ENCODE measurements around the gene RGL1.

Gene RGL1

GRCh38 chr1:183844806-183845205, 39.9 kb downstream of the RGL1 start:
- Histone ChIP-seq H3K27me3 (ENCODE audit: control insufficient read depth, insufficient read depth, low read length) (no peaks in the 10 kb centered on the region), H3K27ac (ENCODE audit: low read length) (no peak overlapping the region), H3K4me1 (ENCODE audit: control insufficient read depth, low read depth, low read length) (no peaks in the 10 kb centered on the region), H3K9me3 (ENCODE audit: control insufficient read depth, low read depth, low read length) (no peaks in the 10 kb centered on the region), H3K36me3 (ENCODE audit: control insufficient read depth, low read depth, low read length) (no peaks in the 10 kb centered on the region), H3K4me3 (ENCODE audit: low read length) (no peak overlapping the region), H3K9ac (ENCODE audit: low read length) (no peak overlapping the region)

- Histone ChIP-seq H3K27ac (ENCODE audit: low read length) (no peak overlapping the region), H3K9me3 (ENCODE audit: control insufficient read depth, low read depth, low read length) (no peaks in the 10 kb centered on the region), H3K4me3 (ENCODE audit: low read length) (no peak overlapping the region), H3K9ac (ENCODE audit: low read length) (no peak overlapping the region), H3K36me3 (ENCODE audit: control insufficient read depth, low read depth, low read length) (no peaks in the 10 kb centered on the region), H3K27me3 (ENCODE audit: control insufficient read depth, insufficient read depth, low read length) (no peaks in the 10 kb centered on the region), H3K4me1 (ENCODE audit: control insufficient read depth, low read depth, low read length) (no peaks in the 10 kb centered on the region)
Measured at GRCh38 chr1:183845681-183846080, 40.8 kb downstream of the RGL1 start.

GRCh38 chr1:183847641-183848040, 42.7 kb downstream of the RGL1 start:
- Histone ChIP-seq H3K27me3 (ENCODE audit: control insufficient read depth, insufficient read depth, low read length) (no peaks in the 10 kb centered on the region), H3K4me3 (ENCODE audit: low read length) (no peak overlapping the region), H3K9ac (ENCODE audit: low read length) (no peak overlapping the region), H3K4me1 (ENCODE audit: control insufficient read depth, low read depth, low read length) (no peaks in the 10 kb centered on the region), H3K27ac (ENCODE audit: low read length) (no peak overlapping the region), H3K36me3 (ENCODE audit: control insufficient read depth, low read depth, low read length) (no peaks in the 10 kb centered on the region), H3K9me3 (ENCODE audit: control insufficient read depth, low read depth, low read length) (no peaks in the 10 kb centered on the region)

GRCh38 chr1:183850852-183851251, 45.9 kb downstream of the RGL1 start:
- Histone ChIP-seq H3K4me1 (ENCODE audit: control insufficient read depth, low read depth, low read length) (peaks cover 5% of the 10 kb centered on the region), H3K4me3 (ENCODE audit: low read length) (no peak overlapping the region), H3K27me3 (ENCODE audit: control insufficient read depth, insufficient read depth, low read length) (no peaks in the 10 kb centered on the region), H3K9me3 (ENCODE audit: control insufficient read depth, low read depth, low read length) (no peaks in the 10 kb centered on the region), H3K9ac (ENCODE audit: low read length) (no peak overlapping the region), H3K36me3 (ENCODE audit: control insufficient read depth, low read depth, low read length) (no peaks in the 10 kb centered on the region), H3K27ac (ENCODE audit: low read length) (no peak overlapping the region)

GRCh38 chr1:183859119-183859518, 54.2 kb downstream of the RGL1 start:
- Histone ChIP-seq H3K4me1 (ENCODE audit: control insufficient read depth, low read depth, low read length) (peaks cover 4% of the 10 kb centered on the region), H3K36me3 (ENCODE audit: control insufficient read depth, low read depth, low read length) (no peaks in the 10 kb centered on the region), H3K4me3 (ENCODE audit: low read length) (no peak overlapping the region), H3K9me3 (ENCODE audit: control insufficient read depth, low read depth, low read length) (no peaks in the 10 kb centered on the region), H3K27ac (ENCODE audit: low read length) (no peak overlapping the region), H3K9ac (ENCODE audit: low read length) (no peak overlapping the region), H3K27me3 (ENCODE audit: control insufficient read depth, insufficient read depth, low read length) (no peaks in the 10 kb centered on the region)

- no peak overlapping the region for H3K4me3 ChIP-seq (ENCODE audit: low read length)
- H3K27ac ChIP-seq (ENCODE audit: low read length) = no peak overlapping the region
- H3K9me3 ChIP-seq (ENCODE audit: control insufficient read depth, low read depth, low read length) = no peaks in the 10 kb centered on the region
- H3K27me3 ChIP-seq (ENCODE audit: control insufficient read depth, insufficient read depth, low read length) = no peaks in the 10 kb centered on the region
- H3K36me3 ChIP-seq (ENCODE audit: control insufficient read depth, low read depth, low read length) = no peaks in the 10 kb centered on the region
- H3K9ac ChIP-seq (ENCODE audit: low read length) = no peak overlapping the region
- H3K4me1 ChIP-seq (ENCODE audit: control insufficient read depth, low read depth, low read length) = no peaks in the 10 kb centered on the region
Measured at GRCh38 chr1:183859831-183860230, 54.9 kb downstream of the RGL1 start.

- Histone ChIP-seq H3K4me3 (ENCODE audit: low read length) (no peak overlapping the region), H3K27ac (ENCODE audit: low read length) (no peak overlapping the region), H3K9me3 (ENCODE audit: control insufficient read depth, low read depth, low read length) (no peaks in the 10 kb centered on the region), H3K27me3 (ENCODE audit: control insufficient read depth, insufficient read depth, low read length) (no peaks in the 10 kb centered on the region), H3K9ac (ENCODE audit: low read length) (no peak overlapping the region), H3K36me3 (ENCODE audit: control insufficient read depth, low read depth, low read length) (no peaks in the 10 kb centered on the region), H3K4me1 (ENCODE audit: control insufficient read depth, low read depth, low read length) (no peaks in the 10 kb centered on the region)
Measured at GRCh38 chr1:183862967-183863366, 58.0 kb downstream of the RGL1 start.

GRCh38 chr1:183863852-183864251, 58.9 kb downstream of the RGL1 start:
- Histone ChIP-seq H3K9ac (ENCODE audit: low read length) (no peak overlapping the region), H3K9me3 (ENCODE audit: control insufficient read depth, low read depth, low read length) (no peaks in the 10 kb centered on the region), H3K27ac (ENCODE audit: low read length) (no peak overlapping the region), H3K36me3 (ENCODE audit: control insufficient read depth, low read depth, low read length) (no peaks in the 10 kb centered on the region), H3K4me1 (ENCODE audit: control insufficient read depth, low read depth, low read length) (no peaks in the 10 kb centered on the region), H3K4me3 (ENCODE audit: low read length) (no peak overlapping the region), H3K27me3 (ENCODE audit: control insufficient read depth, insufficient read depth, low read length) (no peaks in the 10 kb centered on the region)

GRCh38 chr1:183864611-183865010, 59.7 kb downstream of the RGL1 start:
- Histone ChIP-seq H3K4me1 (ENCODE audit: control insufficient read depth, low read depth, low read length) (no peaks in the 10 kb centered on the region), H3K9ac (ENCODE audit: low read length) (no peak overlapping the region), H3K9me3 (ENCODE audit: control insufficient read depth, low read depth, low read length) (no peaks in the 10 kb centered on the region), H3K36me3 (ENCODE audit: control insufficient read depth, low read depth, low read length) (no peaks in the 10 kb centered on the region), H3K4me3 (ENCODE audit: low read length) (no peak overlapping the region), H3K27me3 (ENCODE audit: control insufficient read depth, insufficient read depth, low read length) (no peaks in the 10 kb centered on the region), H3K27ac (ENCODE audit: low read length) (no peak overlapping the region)

GRCh38 chr1:183869230-183869629, 64.3 kb downstream of the RGL1 start:
- no peak overlapping the region for H3K9ac ChIP-seq (ENCODE audit: low read length)
- H3K27ac ChIP-seq (ENCODE audit: low read length) = no peak overlapping the region
- H3K4me3 ChIP-seq (ENCODE audit: low read length) = no peak overlapping the region
- H3K27me3 ChIP-seq (ENCODE audit: control insufficient read depth, insufficient read depth, low read length) = no peaks in the 10 kb centered on the region
- no peaks in the 10 kb centered on the region for H3K9me3 ChIP-seq (ENCODE audit: control insufficient read depth, low read depth, low read length)
- no peaks in the 10 kb centered on the region for H3K36me3 ChIP-seq (ENCODE audit: control insufficient read depth, low read depth, low read length)
- peaks cover 21% of the 10 kb centered on the region for H3K4me1 ChIP-seq (ENCODE audit: control insufficient read depth, low read depth, low read length)

GRCh38 chr1:183869664-183870063, 64.7 kb downstream of the RGL1 start:
- H3K27me3 ChIP-seq (ENCODE audit: control insufficient read depth, insufficient read depth, low read length) = no peaks in the 10 kb centered on the region
- H3K4me1 ChIP-seq (ENCODE audit: control insufficient read depth, low read depth, low read length) = peaks cover 21% of the 10 kb centered on the region
- no peak overlapping the region for H3K27ac ChIP-seq (ENCODE audit: low read length)
- H3K36me3 ChIP-seq (ENCODE audit: control insufficient read depth, low read depth, low read length) = no peaks in the 10 kb centered on the region
- H3K9me3 ChIP-seq (ENCODE audit: control insufficient read depth, low read depth, low read length) = no peaks in the 10 kb centered on the region
- H3K9ac ChIP-seq (ENCODE audit: low read length) = no peak overlapping the region
- no peak overlapping the region for H3K4me3 ChIP-seq (ENCODE audit: low read length)

- H3K9me3 ChIP-seq (ENCODE audit: control insufficient read depth, low read depth, low read length) = no peaks in the 10 kb centered on the region
- H3K27ac ChIP-seq (ENCODE audit: low read length) = no peak overlapping the region
- no peak overlapping the region for H3K9ac ChIP-seq (ENCODE audit: low read length)
- H3K36me3 ChIP-seq (ENCODE audit: control insufficient read depth, low read depth, low read length) = no peaks in the 10 kb centered on the region
- H3K27me3 ChIP-seq (ENCODE audit: control insufficient read depth, insufficient read depth, low read length) = no peaks in the 10 kb centered on the region
- H3K4me1 ChIP-seq (ENCODE audit: control insufficient read depth, low read depth, low read length) = peaks cover 21% of the 10 kb centered on the region
- H3K4me3 ChIP-seq (ENCODE audit: low read length) = no peak overlapping the region
Measured at GRCh38 chr1:183870351-183871077, 65.6 kb downstream of the RGL1 start.

Data from iPS-18a (cell line).